Measurements from ENCODE around the gene SHF. TPM values are rescaled to one million over a fixed set of nuclear protein-coding genes. Genes with fewer than 3 reads are reported as not detected.
A peak's percentile ranks its signal among the peaks of the same experiment; 100 is the strongest.

SHF gene
- polyA plus RNA-seq, 1 donor (not counting 4 experiments of a cell fraction or from before 2014, with no cell fraction given): 0.24 TPM

DNA sequence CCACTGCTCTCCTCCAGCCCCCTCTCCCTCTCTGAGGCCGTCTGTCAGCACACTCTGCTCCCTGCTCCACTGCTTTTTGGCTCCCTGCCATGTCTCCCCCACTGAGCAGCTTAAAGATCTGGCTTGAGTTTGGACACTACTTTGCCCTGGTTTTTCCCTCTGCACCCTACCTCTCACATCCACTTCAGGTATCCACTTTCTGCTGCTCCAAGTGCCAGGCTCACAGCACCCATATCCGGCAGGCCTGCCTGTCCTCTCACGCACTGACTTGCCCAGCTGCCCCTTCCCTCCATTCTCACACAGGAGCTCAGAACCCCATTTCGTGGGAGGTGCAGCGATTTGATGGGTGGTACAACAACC lies 54.2 kb downstream of the SHF start:
- no peaks in the 10 kb centered on the region for H3K27me3 ChIP-seq (ENCODE audit: control insufficient read depth, extremely low read depth, insufficient read depth, low read length)
- H4K20me1 ChIP-seq (ENCODE audit: control insufficient read depth, extremely low read depth, insufficient read depth, low read length): no peaks in the 10 kb centered on the region
- H3K4me2 ChIP-seq (ENCODE audit: control insufficient read depth, extremely low read depth, insufficient read depth, low read depth, low read length): peak overlapping the region; percentile 27
- TF ChIP-seq EZH2 (IDR thresholded peaks at IDR 0.05; ENCODE audit: low read length): no peak
- TF ChIP-seq, protein P1, sequence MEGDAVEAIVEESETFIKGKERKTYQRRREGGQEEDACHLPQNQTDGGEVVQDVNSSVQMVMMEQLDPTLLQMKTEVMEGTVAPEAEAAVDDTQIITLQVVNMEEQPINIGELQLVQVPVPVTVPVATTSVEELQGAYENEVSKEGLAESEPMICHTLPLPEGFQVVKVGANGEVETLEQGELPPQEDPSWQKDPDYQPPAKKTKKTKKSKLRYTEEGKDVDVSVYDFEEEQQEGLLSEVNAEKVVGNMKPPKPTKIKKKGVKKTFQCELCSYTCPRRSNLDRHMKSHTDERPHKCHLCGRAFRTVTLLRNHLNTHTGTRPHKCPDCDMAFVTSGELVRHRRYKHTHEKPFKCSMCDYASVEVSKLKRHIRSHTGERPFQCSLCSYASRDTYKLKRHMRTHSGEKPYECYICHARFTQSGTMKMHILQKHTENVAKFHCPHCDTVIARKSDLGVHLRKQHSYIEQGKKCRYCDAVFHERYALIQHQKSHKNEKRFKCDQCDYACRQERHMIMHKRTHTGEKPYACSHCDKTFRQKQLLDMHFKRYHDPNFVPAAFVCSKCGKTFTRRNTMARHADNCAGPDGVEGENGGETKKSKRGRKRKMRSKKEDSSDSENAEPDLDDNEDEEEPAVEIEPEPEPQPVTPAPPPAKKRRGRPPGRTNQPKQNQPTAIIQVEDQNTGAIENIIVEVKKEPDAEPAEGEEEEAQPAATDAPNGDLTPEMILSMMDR (optimal IDR thresholded peaks at IDR 0.05 in 1 of 3, IDR thresholded peaks at IDR 0.05 in 1 of 3, conservative IDR thresholded peaks at IDR 0.05 in 1 of 3; ENCODE audit: extremely low read depth in 1 of 3, insufficient read depth in 2 of 3, low read length in 3 of 3): no peak
- peaks cover 4% of the 10 kb centered on the region for H3K79me2 ChIP-seq (ENCODE audit: control insufficient read depth, insufficient read depth, low read length)
- dilution Hi-C loops (cut with MboI; ENCODE audit: extremely low pct_ligation_motif_present, low sequenced_read_pairs): no loop called here
- H3K9me3 ChIP-seq (ENCODE audit: control insufficient read depth, low read depth, low read length): no peaks in the 10 kb centered on the region
- peaks cover 2 to 10% of the 10 kb centered on the region in 2 experiments for H3K36me3 ChIP-seq (ENCODE audit: control insufficient read depth in 2 of 2, extremely low read depth in 1 of 2, insufficient read depth in 2 of 2, low read length in 2 of 2)
- H3K27ac ChIP-seq (ENCODE audit: control insufficient read depth, insufficient read depth, low read length): no peak overlapping the region
- peak overlapping the region in 1 of 3 experiments; percentile 16 for H3K4me3 ChIP-seq (ENCODE audit: control insufficient read depth in 2 of 3, extremely low read depth in 1 of 3, insufficient read depth in 2 of 3, low read depth in 1 of 3, low read length in 3 of 3)
- no peak overlapping the region for H2AFZ ChIP-seq (ENCODE audit: control insufficient read depth, low read length)
- DNase-seq (ENCODE audit: low read depth, low spot score) (no peak), FAIRE-seq (peak; percentile 66)
- no peak overlapping the region for H3K9ac ChIP-seq (ENCODE audit: control insufficient read depth, extremely low read depth, insufficient read depth, low read length)
- H3K4me1 ChIP-seq (ENCODE audit: control insufficient read depth, extremely low read depth, insufficient read depth, low read length): peaks cover 28% of the 10 kb centered on the region
- no peaks in the 10 kb centered on the region for H3K9me1 ChIP-seq (ENCODE audit: control insufficient read depth, extremely low read depth, insufficient read depth, low read length)

DNA sequence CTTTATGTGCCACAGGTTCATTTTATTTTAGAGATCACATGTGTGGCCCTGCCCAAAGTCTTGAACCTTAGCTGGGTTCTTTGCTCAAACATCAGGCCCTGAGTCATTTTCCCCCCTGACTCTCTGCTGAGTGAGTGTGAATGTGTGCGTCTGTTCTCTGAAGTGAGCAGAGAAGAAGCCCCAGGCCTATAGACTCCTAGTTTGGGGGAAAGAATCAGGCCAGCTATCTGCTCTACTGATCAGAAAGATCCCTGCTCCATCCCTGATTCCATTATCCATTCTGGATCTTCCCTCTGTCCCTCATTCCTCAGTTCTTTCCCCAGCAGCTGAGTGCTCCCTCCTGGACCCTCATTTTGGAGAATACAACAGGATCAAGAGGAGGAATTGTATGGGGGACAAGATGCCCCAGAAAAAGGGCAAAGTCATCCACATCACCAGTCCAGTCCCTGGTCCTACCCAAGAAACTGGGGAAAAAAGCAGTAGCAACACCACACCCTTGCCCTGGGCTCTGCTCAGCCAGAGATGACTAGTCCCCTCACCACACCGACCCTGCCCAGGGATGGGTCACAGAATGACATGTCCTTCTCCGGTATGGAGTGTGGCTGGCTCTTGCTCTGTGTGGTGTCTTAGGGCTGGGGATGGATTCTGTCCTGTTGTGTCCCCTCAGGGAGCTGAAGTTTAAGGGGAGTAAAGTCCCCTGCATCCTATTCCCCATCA lies 54.8 kb downstream of the SHF start:
- Histone ChIP-seq H3K27ac (ENCODE audit: control insufficient read depth, insufficient read depth, low read length) (no peak overlapping the region), H3K4me3 (ENCODE audit: control insufficient read depth in 2 of 3, extremely low read depth in 1 of 3, insufficient read depth in 2 of 3, low read depth in 1 of 3, low read length in 3 of 3) (peak overlapping the region in 1 of 3 experiments; percentile 16), H3K36me3 (ENCODE audit: control insufficient read depth in 2 of 2, extremely low read depth in 1 of 2, insufficient read depth in 2 of 2, low read length in 2 of 2) (peaks cover 0 to 7% of the 10 kb centered on the region in 2 experiments), H3K27me3 (ENCODE audit: control insufficient read depth, extremely low read depth, insufficient read depth, low read length) (no peaks in the 10 kb centered on the region), H2AFZ (ENCODE audit: control insufficient read depth, low read length) (no peak overlapping the region), H3K9me1 (ENCODE audit: control insufficient read depth, extremely low read depth, insufficient read depth, low read length) (no peaks in the 10 kb centered on the region), H3K4me2 (ENCODE audit: control insufficient read depth, extremely low read depth, insufficient read depth, low read depth, low read length) (peak overlapping the region; percentile 27), H3K9ac (ENCODE audit: control insufficient read depth, extremely low read depth, insufficient read depth, low read length) (no peak overlapping the region), H3K79me2 (ENCODE audit: control insufficient read depth, insufficient read depth, low read length) (peaks cover 4% of the 10 kb centered on the region), H4K20me1 (ENCODE audit: control insufficient read depth, extremely low read depth, insufficient read depth, low read length) (no peaks in the 10 kb centered on the region), H3K9me3 (ENCODE audit: control insufficient read depth, low read depth, low read length) (no peaks in the 10 kb centered on the region), H3K4me1 (ENCODE audit: control insufficient read depth, extremely low read depth, insufficient read depth, low read length) (peaks cover 28% of the 10 kb centered on the region)
- peak; percentile 36 for FAIRE-seq
- TF ChIP-seq, protein P1 (optimal IDR thresholded peaks at IDR 0.05 in 1 of 3, IDR thresholded peaks at IDR 0.05 in 1 of 3, conservative IDR thresholded peaks at IDR 0.05 in 1 of 3; ENCODE audit: extremely low read depth in 1 of 3, insufficient read depth in 2 of 3, low read length in 3 of 3): no peak
- no peak for TF ChIP-seq EZH2 (IDR thresholded peaks at IDR 0.05; ENCODE audit: low read length)
- dilution Hi-C loops (cut with MboI; ENCODE audit: extremely low pct_ligation_motif_present, low sequenced_read_pairs): no loop called here
- no peak for DNase-seq (ENCODE audit: low read depth, low spot score)

Data from keratinocyte (primary cell).